Type B pancreatic cell (in vitro differentiated cells): Measurements from ENCODE around the gene RABGAP1. TPM values are rescaled to one million over a fixed set of nuclear protein-coding genes. Genes with fewer than 3 reads are reported as not detected.
A peak's percentile ranks its signal among the peaks of the same experiment; 100 is the strongest.

Experiments
- DNase-seq: peaks from one replicate; pipeline ENCODE4 v3.0.0; 2021; ENCODE audit warnings: mixed read lengths; ENCODE audit not compliant: unreplicated experiment; ENCODE audit errors: extremely low spot score
- H3K27ac Mint-ChIP-seq: 2 replicates; pipeline ENCODE4 v1.8.0; 2021; ENCODE audit warnings: mild to moderate bottlenecking, mixed read lengths
- H3K27me3 Mint-ChIP-seq: 2 replicates; pipeline ENCODE4 v1.8.0; 2021; ENCODE audit warnings: mixed read lengths
- H3K36me3 Mint-ChIP-seq: 2 replicates; pipeline ENCODE4 v1.8.0; 2021; ENCODE audit warnings: mixed read lengths
- H3K4me1 Mint-ChIP-seq: one replicate; pipeline ENCODE4 v1.8.0; 2021; ENCODE audit warnings: mixed read lengths; ENCODE audit not compliant: unreplicated experiment
- H3K4me3 Mint-ChIP-seq: 2 replicates; pipeline ENCODE4 v1.8.0; 2021; ENCODE audit warnings: mild to moderate bottlenecking, mixed read lengths
- H3K9me3 Mint-ChIP-seq: 2 replicates; pipeline ENCODE4 v1.8.0; 2021; ENCODE audit warnings: mixed read lengths
- total RNA-seq: library from RNA; stranded (reverse); gene quantifications from 2 replicates; pipeline ENCODE4 v1.2.1, GENCODE V29; 2021; ENCODE audit warnings: low replicate concordance
- TF ChIP-seq, protein P1 (sequence below): fragments of 200-600 bp; sonication (generic); conservative IDR thresholded peaks from 2 replicates; pipeline ENCODE4 v1.5.0; 2021; ENCODE audit warnings: antibody characterized with exemption, mild to moderate bottlenecking

RABGAP1 gene
- total RNA-seq, 1 donor from 2014 or later: 68.4 TPM

DNA sequence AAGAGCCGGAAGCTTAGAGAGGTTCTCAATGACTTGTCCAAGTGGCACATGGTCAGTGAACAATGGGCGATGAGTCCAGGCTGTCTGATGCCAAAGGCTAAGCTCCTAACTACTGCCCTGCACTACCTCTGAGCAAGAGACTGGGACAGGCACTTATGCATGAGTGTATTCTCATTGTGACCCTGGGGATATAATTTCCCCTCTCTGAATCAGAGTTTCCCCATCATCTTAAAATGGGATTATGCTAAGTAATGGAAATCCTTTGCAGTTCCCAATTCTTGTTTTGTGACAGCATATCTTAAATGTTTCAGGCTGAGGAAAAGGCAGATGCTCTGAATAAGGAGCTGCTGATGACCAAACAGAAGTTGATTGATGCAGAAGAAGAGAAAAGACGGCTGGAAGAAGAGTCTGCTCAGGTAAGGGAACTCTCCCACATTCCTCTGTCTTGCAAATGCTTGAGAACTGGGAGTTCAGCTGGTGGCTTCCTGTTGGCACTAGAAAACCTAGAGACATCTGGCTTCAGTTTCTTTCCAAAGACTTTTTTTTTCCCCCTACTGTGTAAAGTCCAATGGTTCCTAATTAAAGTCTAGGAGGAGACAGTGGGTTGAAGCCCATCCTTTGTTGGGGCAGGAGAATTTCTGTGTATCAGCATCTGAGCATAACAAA, 156.7 kb downstream of the RABGAP1 start:
- Mint-ChIP-seq H3K4me3 (no peak overlapping the region), H3K9me3 (no peaks in the 10 kb centered on the region), H3K4me1 (peaks cover 8% of the 10 kb centered on the region), H3K36me3 (peaks cover 36% of the 10 kb centered on the region), H3K27me3 (no peaks in the 10 kb centered on the region), H3K27ac (no peak overlapping the region)
- TF ChIP-seq, protein P1, sequence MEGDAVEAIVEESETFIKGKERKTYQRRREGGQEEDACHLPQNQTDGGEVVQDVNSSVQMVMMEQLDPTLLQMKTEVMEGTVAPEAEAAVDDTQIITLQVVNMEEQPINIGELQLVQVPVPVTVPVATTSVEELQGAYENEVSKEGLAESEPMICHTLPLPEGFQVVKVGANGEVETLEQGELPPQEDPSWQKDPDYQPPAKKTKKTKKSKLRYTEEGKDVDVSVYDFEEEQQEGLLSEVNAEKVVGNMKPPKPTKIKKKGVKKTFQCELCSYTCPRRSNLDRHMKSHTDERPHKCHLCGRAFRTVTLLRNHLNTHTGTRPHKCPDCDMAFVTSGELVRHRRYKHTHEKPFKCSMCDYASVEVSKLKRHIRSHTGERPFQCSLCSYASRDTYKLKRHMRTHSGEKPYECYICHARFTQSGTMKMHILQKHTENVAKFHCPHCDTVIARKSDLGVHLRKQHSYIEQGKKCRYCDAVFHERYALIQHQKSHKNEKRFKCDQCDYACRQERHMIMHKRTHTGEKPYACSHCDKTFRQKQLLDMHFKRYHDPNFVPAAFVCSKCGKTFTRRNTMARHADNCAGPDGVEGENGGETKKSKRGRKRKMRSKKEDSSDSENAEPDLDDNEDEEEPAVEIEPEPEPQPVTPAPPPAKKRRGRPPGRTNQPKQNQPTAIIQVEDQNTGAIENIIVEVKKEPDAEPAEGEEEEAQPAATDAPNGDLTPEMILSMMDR: no peak
- DNase-seq: no peak

DNA sequence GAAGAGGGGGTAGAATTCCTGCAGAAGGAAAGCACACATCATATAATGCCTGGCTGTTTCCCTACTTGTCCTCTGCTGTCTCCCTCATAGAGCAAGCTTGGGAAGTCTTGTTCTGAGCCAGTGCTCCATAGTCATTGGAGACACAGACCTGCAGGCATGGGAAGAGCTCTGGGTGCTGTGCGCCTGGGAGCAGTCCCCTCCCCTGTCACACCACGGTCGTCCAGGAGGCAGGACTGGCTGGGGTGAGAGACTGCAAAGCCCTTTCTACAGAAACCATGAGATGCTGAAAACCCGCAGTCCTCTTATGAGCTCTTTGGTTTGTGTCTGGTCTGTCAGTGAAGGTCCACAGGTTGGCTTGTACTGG, 157.3 kb downstream of the RABGAP1 start:
- Mint-ChIP-seq H3K36me3 (peaks cover 37% of the 10 kb centered on the region), H3K4me1 (peaks cover 13% of the 10 kb centered on the region), H3K9me3 (no peaks in the 10 kb centered on the region), H3K27ac (no peak overlapping the region), H3K4me3 (no peak overlapping the region), H3K27me3 (no peaks in the 10 kb centered on the region)
- no peak for DNase-seq
- TF ChIP-seq, protein P1: no peak

DNA sequence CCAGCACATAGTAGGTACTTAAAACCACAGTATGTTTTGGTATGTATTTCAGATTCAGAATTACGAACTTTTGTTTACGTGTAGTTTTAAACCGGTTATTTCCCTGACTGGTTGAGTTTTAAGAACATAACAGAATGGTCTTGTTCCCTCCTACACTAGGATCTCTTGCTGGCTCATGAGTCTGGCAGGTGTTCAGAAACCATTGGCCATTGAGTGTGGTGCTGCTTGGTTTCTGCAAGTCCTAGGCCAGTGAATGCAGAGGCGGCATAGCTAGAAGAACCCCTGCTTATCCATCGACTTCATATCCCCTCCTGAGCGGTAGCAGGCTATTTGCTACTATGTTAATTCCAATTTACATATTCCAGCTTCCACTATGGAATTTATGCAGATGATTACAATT, 158.2 kb downstream of the RABGAP1 start:
- H3K36me3 Mint-ChIP-seq: peaks cover 30% of the 10 kb centered on the region
- TF ChIP-seq, protein P1: no peak
- no peak overlapping the region for H3K4me3 Mint-ChIP-seq
- no peak for DNase-seq
- no peaks in the 10 kb centered on the region for H3K27me3 Mint-ChIP-seq
- no peaks in the 10 kb centered on the region for H3K9me3 Mint-ChIP-seq
- peak overlapping the region; percentile 4 for H3K27ac Mint-ChIP-seq
- H3K4me1 Mint-ChIP-seq: peaks cover 15% of the 10 kb centered on the region

DNA sequence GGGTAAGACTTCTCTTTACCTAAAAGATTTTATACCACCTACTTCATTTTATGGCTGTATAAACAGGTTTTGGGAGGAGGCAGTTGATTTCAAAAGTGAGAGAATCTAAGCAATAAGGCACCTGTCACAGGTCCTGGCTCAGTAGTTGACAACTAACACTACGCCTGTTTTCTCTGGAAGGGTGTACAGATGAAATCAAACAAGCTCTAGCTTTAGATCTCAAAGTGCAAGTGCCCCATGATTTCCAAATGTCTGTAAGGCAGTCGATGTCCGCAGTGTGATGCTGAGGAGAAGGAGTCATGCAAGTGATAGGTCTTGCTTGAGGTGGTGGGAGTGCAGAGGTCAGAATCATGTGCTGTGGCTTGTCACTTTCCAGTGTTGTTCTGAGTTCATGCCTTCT, 158.7 kb downstream of the RABGAP1 start:
- no peaks in the 10 kb centered on the region for H3K27me3 Mint-ChIP-seq
- H3K4me1 Mint-ChIP-seq: peaks cover 15% of the 10 kb centered on the region
- H3K9me3 Mint-ChIP-seq: no peaks in the 10 kb centered on the region
- no peak for DNase-seq
- H3K36me3 Mint-ChIP-seq: peaks cover 27% of the 10 kb centered on the region
- TF ChIP-seq, protein P1: no peak
- peak overlapping the region; percentile 4 for H3K27ac Mint-ChIP-seq
- no peak overlapping the region for H3K4me3 Mint-ChIP-seq

DNA sequence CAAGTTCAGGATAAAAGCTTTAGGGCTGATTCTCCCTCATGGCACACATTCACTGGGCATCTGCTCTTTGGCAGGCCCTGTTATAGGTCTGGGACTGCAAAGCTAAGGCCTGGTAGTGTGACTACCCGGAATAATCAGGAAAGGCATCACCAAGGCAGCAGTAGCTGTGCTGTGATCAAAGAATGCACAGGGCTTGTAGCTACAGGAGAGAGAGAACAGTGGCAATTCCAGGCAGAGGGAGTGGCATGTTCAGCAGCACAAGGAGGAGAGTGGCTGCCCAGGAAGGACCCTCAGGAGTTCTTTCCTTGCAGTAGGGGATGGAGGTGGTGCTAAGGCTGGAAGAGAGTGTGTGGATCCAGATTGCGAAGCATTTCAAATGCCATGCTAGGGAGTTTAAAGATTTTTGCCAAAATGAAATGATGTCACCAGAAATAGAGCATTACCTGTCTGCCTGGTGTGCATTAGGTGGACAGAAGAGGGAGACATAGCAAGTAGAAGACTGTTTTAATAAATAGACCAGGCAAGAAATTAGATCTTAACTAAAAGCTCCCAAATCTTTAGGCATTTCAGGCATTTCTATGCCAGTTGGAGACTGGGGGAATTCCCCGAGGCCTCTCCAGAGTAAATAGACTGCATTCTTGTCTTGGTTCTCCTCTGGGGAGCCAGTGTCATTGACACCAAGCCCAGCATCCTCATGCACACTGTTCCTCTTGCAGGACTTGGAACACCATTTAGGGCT, 161.7 kb downstream of the RABGAP1 start:
- Mint-ChIP-seq H3K27ac (peak overlapping the region; percentile 9), H3K4me1 (peaks cover 12% of the 10 kb centered on the region), H3K9me3 (no peaks in the 10 kb centered on the region), H3K4me3 (no peak overlapping the region), H3K36me3 (peaks cover 22% of the 10 kb centered on the region), H3K27me3 (no peaks in the 10 kb centered on the region)
- no peak for DNase-seq
- TF ChIP-seq, protein P1: peak; percentile 47
